Fibroblast of the aortic adventitia (primary cell): ENCODE data around the gene TRIM31. TPM values are rescaled to one million over a fixed set of nuclear protein-coding genes. Genes with fewer than 3 reads are reported as not detected.

Experiments
- DNase-seq: peaks from one replicate; pipeline ENCODE4 v3.0.0-alpha.2; 2010; ENCODE audit warnings: low read depth
- H3K4me3 ChIP-seq: 2 replicates; pipeline ENCODE4 v1.5.1; 2011; ENCODE audit warnings: low read depth, mild to moderate bottlenecking, control low read depth, low read length, moderate library complexity
- CTCF ChIP-seq: IDR thresholded peaks from 2 replicates; pipeline ENCODE4 v1.5.1; 2011; ENCODE audit warnings: mild to moderate bottlenecking, low read length, control low read depth, inconsistent platforms; ENCODE audit not compliant: insufficient read depth
- total RNA-seq: library from RNA; depleted of rRNA; stranded (reverse); fragments of >200 nt; gene quantifications from 2 replicates; pipeline ENCODE4 v1.2.3, GENCODE V29; 2012; ENCODE audit warnings: low replicate concordance

Gene TRIM31
- not detected in 2 replicates for total RNA-seq

- no peak for DNase-seq
- H3K4me3 ChIP-seq: no peak within 1 kb of the TSS
- no peak for TF ChIP-seq CTCF
These were observed at the start of gene TRIM31 for GRCh38 chr6:30113003-30113759. Gene TRIM31 (minus strand): TSS chr6:30113090. CDS start chr6:30112805, 285 bp downstream.

GRCh38 chr6:30162265-30163089 is 49.6 kb upstream of the TRIM31 start:
- DNase-seq: no peak
- TF ChIP-seq CTCF: no peak
- H3K4me3 ChIP-seq: no peak overlapping the region

GRCh38 chr6:30160785-30161531 is 48.1 kb upstream of the TRIM31 start, which contains the start of gene TRIM10:
Gene TRIM10 (minus strand): TSS chr6:30161211. CDS start chr6:30160858, 353 bp downstream.
- TF ChIP-seq CTCF: no peak
- DNase-seq: no peak
- H3K4me3 ChIP-seq: no peak within 1 kb of the TSS

- TF ChIP-seq CTCF: no peak
- no peak for DNase-seq
These were observed 47.3 kb upstream of the TRIM31 start for GRCh38 chr6:30160008-30160784.

GRCh38 chr6:30158475-30159040 is 45.7 kb upstream of the TRIM31 start:
- H3K4me3 ChIP-seq: no peak overlapping the region
- no peak for TF ChIP-seq CTCF
- DNase-seq: no peak

More at GRCh38 chr6:30160008-30160784, 47.3 kb upstream of the TRIM31 start:
- no peak overlapping the region for H3K4me3 ChIP-seq
